Astrocyte (in vitro differentiated cells and primary cell): Measurements from ENCODE around the gene IQCE. TPM values are rescaled to one million over a fixed set of nuclear protein-coding genes. Genes with fewer than 3 reads are reported as not detected.

Source experiments
- DNase-seq: peaks from one replicate; pipeline ENCODE4 v3.0.0-alpha.2; 2010; ENCODE audit warnings: low read depth
- FAIRE-seq: peaks from 2 replicates; lab custom pipeline; 2011; peaks lifted over from hg19 to GRCh38; lab: Jason Lieb, UNC
- H2AFZ ChIP-seq: 2 replicates; pipeline ENCODE4 v1.6.0; 2012; ENCODE audit warnings: low read depth, low read length, inconsistent platforms
- H3K27ac ChIP-seq: 2 replicates; pipeline ENCODE4 v1.5.1; 2011; ENCODE audit warnings: low read depth, low read length, inconsistent platforms
- H3K27me3 ChIP-seq: 2 replicates; pipeline ENCODE4 v1.6.0; 2011; ENCODE audit warnings: low read length, inconsistent platforms; ENCODE audit not compliant: insufficient read depth
- H3K36me3 ChIP-seq: 2 replicates; pipeline ENCODE4 v1.5.1; 2011; ENCODE audit warnings: low read length, inconsistent platforms; ENCODE audit not compliant: insufficient read depth
- H3K4me1 ChIP-seq: 2 replicates; pipeline ENCODE4 v1.5.1; 2011; ENCODE audit warnings: low read length, inconsistent platforms; ENCODE audit not compliant: insufficient read depth
- H3K4me2 ChIP-seq: 2 replicates; pipeline ENCODE4 v1.6.0; 2012; ENCODE audit warnings: low read length, inconsistent platforms
- H3K4me3 ChIP-seq: 2 replicates; pipeline ENCODE4 v1.5.1; 2011; ENCODE audit warnings: low read depth, mild to moderate bottlenecking, low read length, inconsistent platforms; ENCODE audit not compliant: insufficient read depth
- H3K79me2 ChIP-seq: 2 replicates; pipeline ENCODE4 v1.6.0; 2012; ENCODE audit warnings: mild to moderate bottlenecking, low read length, inconsistent platforms; ENCODE audit not compliant: insufficient read depth
- H3K9ac ChIP-seq: 2 replicates; pipeline ENCODE4 v1.6.0; 2012; ENCODE audit warnings: mild to moderate bottlenecking, low read length, inconsistent platforms
- H3K9me3 ChIP-seq: 2 replicates; pipeline ENCODE4 v1.5.1; 2012; ENCODE audit warnings: low read depth, mild to moderate bottlenecking, low read length, inconsistent platforms; ENCODE audit not compliant: insufficient read depth
- H4K20me1 ChIP-seq: 2 replicates; pipeline ENCODE4 v1.6.0; 2012; ENCODE audit warnings: low read length, inconsistent platforms; ENCODE audit not compliant: insufficient read depth
- H3K27ac Mint-ChIP-seq: one replicate; pipeline ENCODE4 v1.8.0; 2021; ENCODE audit warnings: mild to moderate bottlenecking, mixed read lengths; ENCODE audit not compliant: unreplicated experiment
- H3K27me3 Mint-ChIP-seq: one replicate; pipeline ENCODE4 v1.8.0; 2021; ENCODE audit warnings: low read depth, mixed read lengths; ENCODE audit not compliant: unreplicated experiment
- H3K36me3 Mint-ChIP-seq: one replicate; pipeline ENCODE4 v1.8.0; 2021; ENCODE audit warnings: low read depth, mixed read lengths; ENCODE audit not compliant: unreplicated experiment
- H3K4me1 Mint-ChIP-seq: one replicate; pipeline ENCODE4 v1.8.0; 2021; ENCODE audit warnings: low read depth, mixed read lengths; ENCODE audit not compliant: unreplicated experiment
- H3K4me3 Mint-ChIP-seq: one replicate; pipeline ENCODE4 v1.8.0; 2021; ENCODE audit warnings: mild to moderate bottlenecking, moderate library complexity, mixed read lengths; ENCODE audit not compliant: unreplicated experiment
- H3K9me3 Mint-ChIP-seq: one replicate; pipeline ENCODE4 v1.8.0; 2021; ENCODE audit warnings: mild to moderate bottlenecking, mixed read lengths; ENCODE audit not compliant: unreplicated experiment
- EZH2 ChIP-seq: IDR thresholded peaks from 2 replicates; pipeline ENCODE4 v1.6.1; 2012; ENCODE audit warnings: mild to moderate bottlenecking, low read length, inconsistent platforms; ENCODE audit not compliant: insufficient read depth
- total RNA-seq: library from RNA; stranded (reverse); gene quantifications from 2 replicates; pipeline ENCODE4 v1.2.1, GENCODE V29; 2021
- TF ChIP-seq, protein P1 (sequence below): IDR thresholded peaks from 2 replicates; pipeline ENCODE4 v1.5.1; 2011; ENCODE audit warnings: low read depth, mild to moderate bottlenecking, inconsistent platforms, low read length, moderate library complexity; ENCODE audit not compliant: insufficient read depth

Gene IQCE
- total RNA-seq, 1 donor from 2014 or later, result 13.1 TPM

DNA sequence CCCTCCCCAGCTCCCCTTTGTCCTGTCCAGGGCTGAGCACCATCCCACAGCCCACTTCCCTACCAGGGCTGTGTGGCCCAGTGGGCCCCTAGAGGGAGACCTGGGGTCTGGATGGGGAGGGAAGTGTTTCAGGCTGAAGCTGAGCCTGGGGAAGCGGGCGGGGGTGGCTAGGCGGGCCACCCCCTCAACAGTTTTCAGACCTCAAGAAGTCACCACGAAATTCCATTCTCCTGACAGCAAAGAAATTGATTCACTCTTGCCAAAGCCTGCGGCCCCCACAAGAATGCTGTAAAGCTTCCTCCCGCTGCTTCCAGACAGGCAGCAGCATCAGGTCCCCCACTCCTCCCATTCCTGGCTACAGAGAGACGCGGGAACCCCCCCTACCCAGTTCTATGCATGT is 41.8 kb upstream of the IQCE start:
- Histone ChIP-seq H2AFZ (no peak overlapping the region), H3K9me3 (peaks cover 4% of the 10 kb centered on the region), H3K4me1 (peaks cover 48% of the 10 kb centered on the region), H3K36me3 (no peaks in the 10 kb centered on the region), H3K79me2 (peaks cover 20% of the 10 kb centered on the region), H3K27me3 (no peaks in the 10 kb centered on the region), H3K9ac (peak overlapping the region; percentile 71), H3K4me3 (no peak overlapping the region), H3K4me2 (peak overlapping the region; percentile 87), H4K20me1 (peaks cover 18% of the 10 kb centered on the region), H3K27ac (peak overlapping the region; percentile 82)
- TF ChIP-seq, protein P1, sequence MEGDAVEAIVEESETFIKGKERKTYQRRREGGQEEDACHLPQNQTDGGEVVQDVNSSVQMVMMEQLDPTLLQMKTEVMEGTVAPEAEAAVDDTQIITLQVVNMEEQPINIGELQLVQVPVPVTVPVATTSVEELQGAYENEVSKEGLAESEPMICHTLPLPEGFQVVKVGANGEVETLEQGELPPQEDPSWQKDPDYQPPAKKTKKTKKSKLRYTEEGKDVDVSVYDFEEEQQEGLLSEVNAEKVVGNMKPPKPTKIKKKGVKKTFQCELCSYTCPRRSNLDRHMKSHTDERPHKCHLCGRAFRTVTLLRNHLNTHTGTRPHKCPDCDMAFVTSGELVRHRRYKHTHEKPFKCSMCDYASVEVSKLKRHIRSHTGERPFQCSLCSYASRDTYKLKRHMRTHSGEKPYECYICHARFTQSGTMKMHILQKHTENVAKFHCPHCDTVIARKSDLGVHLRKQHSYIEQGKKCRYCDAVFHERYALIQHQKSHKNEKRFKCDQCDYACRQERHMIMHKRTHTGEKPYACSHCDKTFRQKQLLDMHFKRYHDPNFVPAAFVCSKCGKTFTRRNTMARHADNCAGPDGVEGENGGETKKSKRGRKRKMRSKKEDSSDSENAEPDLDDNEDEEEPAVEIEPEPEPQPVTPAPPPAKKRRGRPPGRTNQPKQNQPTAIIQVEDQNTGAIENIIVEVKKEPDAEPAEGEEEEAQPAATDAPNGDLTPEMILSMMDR, result no peak
- TF ChIP-seq EZH2, result no peak
- Mint-ChIP-seq H3K4me3 (peak overlapping the region; percentile 75), H3K27ac (peak overlapping the region; percentile 98), H3K9me3 (no peaks in the 10 kb centered on the region), H3K4me1 (peaks cover 17% of the 10 kb centered on the region), H3K27me3 (peaks cover 4% of the 10 kb centered on the region), H3K36me3 (no peaks in the 10 kb centered on the region)
- FAIRE-seq, result peak; percentile 62
- DNase-seq, result peak; percentile 96

- peaks cover 2% of the 10 kb centered on the region for H3K36me3 Mint-ChIP-seq
- Histone ChIP-seq H3K27ac (peak overlapping the region; percentile 82), H3K9ac (peak overlapping the region; percentile 65), H3K27me3 (no peaks in the 10 kb centered on the region), H3K4me2 (peak overlapping the region; percentile 87), H3K9me3 (peaks cover 4% of the 10 kb centered on the region), H3K4me3 (no peak overlapping the region), H3K79me2 (peaks cover 27% of the 10 kb centered on the region), H3K36me3 (no peaks in the 10 kb centered on the region), H4K20me1 (peaks cover 19% of the 10 kb centered on the region), H2AFZ (no peak overlapping the region), H3K4me1 (peaks cover 55% of the 10 kb centered on the region)
- H3K4me3 Mint-ChIP-seq, result peak overlapping the region; percentile 75
- H3K27me3 Mint-ChIP-seq, result peaks cover 2% of the 10 kb centered on the region
- no peak for FAIRE-seq
- no peaks in the 10 kb centered on the region for H3K9me3 Mint-ChIP-seq
- peak; percentile 65 for DNase-seq
- peak overlapping the region; percentile 98 for H3K27ac Mint-ChIP-seq
- peaks cover 20% of the 10 kb centered on the region for H3K4me1 Mint-ChIP-seq
- TF ChIP-seq, protein P1, result no peak
- no peak for TF ChIP-seq EZH2
Observed at GRCh38 chr7:2517678-2518507, 40.9 kb upstream of the IQCE start.

- peak overlapping the region; percentile 79 for H3K4me3 Mint-ChIP-seq
- Histone ChIP-seq H2AFZ (peak overlapping the region; percentile 64), H3K9me3 (peaks cover 4% of the 10 kb centered on the region), H3K27me3 (no peaks in the 10 kb centered on the region), H3K4me2 (peak overlapping the region; percentile 87), H3K27ac (peak overlapping the region; percentile 10), H3K4me3 (peak overlapping the region; percentile 51), H3K79me2 (peaks cover 35% of the 10 kb centered on the region), H3K36me3 (no peaks in the 10 kb centered on the region), H3K4me1 (peaks cover 64% of the 10 kb centered on the region), H4K20me1 (peaks cover 19% of the 10 kb centered on the region), H3K9ac (peak overlapping the region; percentile 65)
- no peak for DNase-seq
- no peak for TF ChIP-seq EZH2
- TF ChIP-seq, protein P1, result no peak
- peaks cover 24% of the 10 kb centered on the region for H3K4me1 Mint-ChIP-seq
- H3K27me3 Mint-ChIP-seq, result no peaks in the 10 kb centered on the region
- FAIRE-seq, result no peak
- H3K36me3 Mint-ChIP-seq, result peaks cover 4% of the 10 kb centered on the region
- peak overlapping the region; percentile 81 for H3K27ac Mint-ChIP-seq
- no peaks in the 10 kb centered on the region for H3K9me3 Mint-ChIP-seq
Observed at GRCh38 chr7:2518737-2519118, 40.1 kb upstream of the IQCE start.
